Fibroblast of pulmonary artery (primary cell): ENCODE data around the gene TRAFD1.

Experiments
- DNase-seq: peaks from one replicate; pipeline ENCODE4 v3.0.0-alpha.2; 2010; ENCODE audit warnings: low read depth
- H3K4me3 ChIP-seq: replicated peaks from 2 replicates; pipeline ENCODE4 v1.5.1; 2011; ENCODE audit warnings: low read depth, mild to moderate bottlenecking, control low read depth, low read length, moderate library complexity
- CTCF ChIP-seq: IDR thresholded peaks from 2 replicates; pipeline ENCODE4 v1.5.1; 2011; ENCODE audit warnings: mild to moderate bottlenecking, control low read depth, low read length, inconsistent platforms; ENCODE audit errors: missing control alignments

TRAFD1 gene

GRCh38 chr12:112198120-112198733 lies 72.9 kb downstream of the TRAFD1 start:
- peak; percentile 82 for TF ChIP-seq CTCF
- peak; percentile 71 for DNase-seq
- H3K4me3 ChIP-seq: no peak overlapping the region

GRCh38 chr12:112199136-112199535 lies 73.8 kb downstream of the TRAFD1 start:
- no peak for DNase-seq
- TF ChIP-seq CTCF: no peak
- H3K4me3 ChIP-seq: no peak overlapping the region
